GM18505 (cell line): ENCODE results near the gene KLHL22.

Source experiments
- ATAC-seq: cut with Tn5 transposase; IDR thresholded peaks from one replicate; pipeline ENCODE4 v1.9.1; 2021; ENCODE audit not compliant: unreplicated experiment
- POLR2A ChIP-seq: IDR thresholded peaks from 4 replicates; pipeline ENCODE4 v1.6.1; 2011; ENCODE audit warnings: borderline replicate concordance; ENCODE audit not compliant: insufficient read depth, insufficient read length; ENCODE audit errors: extremely low read depth

The KLHL22 gene

DNA sequence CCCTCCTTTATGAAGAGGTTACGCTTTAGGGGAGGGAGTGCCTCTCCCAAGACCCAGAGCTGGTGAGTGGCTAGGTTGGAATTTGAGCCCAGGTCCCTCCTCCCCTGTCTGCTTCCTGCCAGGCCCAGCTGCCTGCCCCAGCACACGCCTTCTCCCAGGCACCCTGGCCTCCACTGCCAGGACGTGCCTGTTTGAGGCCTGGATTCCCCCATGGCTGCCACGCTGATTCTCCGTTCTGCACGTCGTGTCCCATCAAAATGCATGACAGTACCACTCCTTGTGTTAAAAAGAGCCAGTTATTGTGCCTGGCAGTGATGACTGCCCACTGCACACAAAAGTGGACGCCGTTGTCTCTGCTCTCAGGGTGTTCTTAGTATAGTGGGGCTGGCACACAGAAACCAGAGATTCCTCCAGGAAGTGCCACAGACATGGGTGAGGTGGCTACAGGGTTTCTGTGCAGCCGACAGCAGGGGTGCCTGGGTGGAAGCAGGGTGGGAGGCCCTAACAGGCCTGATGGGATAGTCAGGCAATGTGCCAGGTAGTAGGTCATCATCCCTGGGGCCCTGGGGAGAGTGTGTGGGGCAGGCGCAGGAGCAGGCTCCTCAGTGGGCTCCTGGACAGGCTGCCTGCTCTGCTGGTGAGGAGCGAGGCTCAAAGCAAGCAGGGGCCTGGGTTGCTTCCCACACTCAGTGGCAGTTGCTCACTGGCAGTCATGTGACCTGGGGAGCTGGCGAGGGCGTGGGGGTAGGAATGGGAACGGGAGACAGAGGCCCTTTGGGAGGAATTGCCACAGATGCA is 36.0 kb upstream of the KLHL22 start:
- no peak for ATAC-seq
- TF ChIP-seq POLR2A: no peak

DNA sequence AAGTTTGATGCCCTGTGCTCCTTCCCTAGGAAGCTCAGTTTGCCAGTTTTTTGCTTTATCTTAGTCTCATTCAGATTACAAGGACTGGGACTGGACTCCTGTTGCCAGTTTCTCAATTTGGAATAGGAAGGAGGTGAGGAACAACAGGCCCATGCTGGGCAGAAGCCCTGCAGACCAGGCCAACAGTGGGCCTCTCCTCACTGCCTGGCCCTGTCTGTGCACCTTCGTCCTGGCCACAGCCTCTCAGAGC is 35.5 kb upstream of the KLHL22 start:
- ATAC-seq: no peak
- no peak for TF ChIP-seq POLR2A

GRCh38 chr22:20530368-20531153 is 35.0 kb upstream of the KLHL22 start:
- TF ChIP-seq POLR2A: no peak
- ATAC-seq: no peak

DNA sequence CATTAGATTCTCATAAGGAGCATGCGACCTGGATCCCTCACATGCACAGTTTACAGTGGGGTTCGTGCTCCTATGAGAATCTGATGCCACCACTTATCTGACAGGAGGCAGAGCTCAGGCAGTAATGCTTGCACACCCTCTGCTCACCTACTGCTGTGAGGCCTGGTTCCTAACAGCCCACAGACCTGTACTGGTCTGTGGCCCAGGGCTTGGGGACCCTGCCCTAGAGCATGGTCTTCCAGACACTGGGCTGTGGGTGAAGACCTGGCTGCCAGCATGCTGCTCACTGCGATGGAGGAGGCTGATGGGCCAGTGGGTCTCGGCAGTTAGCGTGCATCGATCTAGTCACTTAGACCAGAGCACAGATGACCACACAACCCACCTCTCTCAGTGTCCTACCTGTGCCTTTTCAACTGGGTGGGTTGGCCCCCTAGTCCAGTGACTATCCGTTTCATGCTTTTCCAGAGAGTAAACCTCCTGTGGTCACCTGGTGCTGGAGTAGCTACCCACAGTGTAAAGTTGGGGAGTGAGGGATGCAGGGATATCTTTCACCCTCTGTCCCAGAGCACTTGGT is 32.9 kb upstream of the KLHL22 start:
- no peak for TF ChIP-seq POLR2A
- no peak for ATAC-seq

GRCh38 chr22:20526628-20527355 is 31.2 kb upstream of the KLHL22 start:
- ATAC-seq: no peak
- no peak for TF ChIP-seq POLR2A

- TF ChIP-seq POLR2A: no peak
- ATAC-seq: no peak
These were observed 30.7 kb upstream of the KLHL22 start for GRCh38 chr22:20526305-20526627.

DNA sequence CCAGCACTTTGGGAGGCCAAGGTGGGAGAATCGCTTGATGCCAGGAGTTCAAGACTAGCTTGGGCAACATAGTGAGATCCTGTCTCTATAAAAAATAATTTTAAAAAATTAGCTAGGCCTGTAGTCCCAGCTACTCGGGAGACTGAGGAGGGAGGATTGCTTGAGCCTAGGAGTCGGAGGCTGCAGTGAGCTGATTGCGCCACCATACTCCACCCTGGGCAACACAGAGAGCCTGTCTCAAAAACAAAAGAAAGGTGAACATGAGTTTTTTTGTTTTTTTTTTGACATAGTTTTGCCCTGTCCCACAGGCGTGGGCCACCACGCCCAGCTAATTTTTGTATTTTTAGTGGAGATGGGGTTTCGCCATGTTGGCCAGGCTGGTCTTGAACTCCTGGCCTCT is 29.5 kb upstream of the KLHL22 start:
- TF ChIP-seq POLR2A: no peak
- no peak for ATAC-seq

- ATAC-seq: no peak
- TF ChIP-seq POLR2A: no peak
These were observed 28.4 kb upstream of the KLHL22 start for GRCh38 chr22:20524004-20524481.

GRCh38 chr22:20523086-20523983 is 27.7 kb upstream of the KLHL22 start:
- TF ChIP-seq POLR2A: no peak
- no peak for ATAC-seq

DNA sequence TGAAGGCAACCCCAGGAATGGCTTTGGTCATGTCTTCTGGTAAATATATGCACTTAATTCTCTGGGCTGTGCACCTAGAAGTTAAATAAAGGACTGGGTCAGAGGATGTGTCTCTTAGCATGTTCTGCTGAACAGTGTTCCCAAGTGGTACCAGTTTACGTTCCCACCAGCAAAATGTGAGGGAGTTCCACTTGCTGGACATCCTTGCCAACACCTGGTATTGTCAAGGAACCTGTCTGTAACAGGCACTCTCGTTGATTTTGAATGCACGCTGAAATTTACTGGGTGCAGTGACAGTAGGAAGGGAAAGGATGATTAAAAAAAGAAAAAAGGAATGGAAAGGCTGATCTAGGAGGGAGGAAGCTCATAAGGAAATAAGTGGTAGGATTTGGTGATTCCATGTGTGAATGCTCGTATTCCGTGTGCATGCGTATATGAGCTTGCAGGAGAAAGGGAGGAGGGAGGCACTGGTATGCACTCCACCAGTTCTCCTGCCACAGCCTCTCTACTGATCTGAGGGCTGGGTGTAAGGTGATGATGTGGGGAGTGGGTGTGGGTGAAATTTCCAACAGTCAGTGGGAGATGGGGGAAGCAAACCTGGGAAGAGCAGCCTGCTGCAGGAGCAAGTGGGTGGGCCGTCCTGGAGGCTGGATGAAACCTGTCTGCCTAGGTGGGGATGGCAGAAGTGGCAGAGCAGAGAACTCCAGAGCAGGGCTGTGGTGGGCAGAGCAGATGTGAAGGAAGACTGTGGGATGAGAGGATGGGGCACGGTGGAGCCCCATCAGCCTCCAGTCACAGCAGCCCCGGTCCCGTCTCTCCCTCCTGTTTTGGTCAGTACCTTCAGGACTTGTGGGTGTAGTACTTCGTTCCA is 26.8 kb upstream of the KLHL22 start:
- no peak for ATAC-seq
- no peak for TF ChIP-seq POLR2A

DNA sequence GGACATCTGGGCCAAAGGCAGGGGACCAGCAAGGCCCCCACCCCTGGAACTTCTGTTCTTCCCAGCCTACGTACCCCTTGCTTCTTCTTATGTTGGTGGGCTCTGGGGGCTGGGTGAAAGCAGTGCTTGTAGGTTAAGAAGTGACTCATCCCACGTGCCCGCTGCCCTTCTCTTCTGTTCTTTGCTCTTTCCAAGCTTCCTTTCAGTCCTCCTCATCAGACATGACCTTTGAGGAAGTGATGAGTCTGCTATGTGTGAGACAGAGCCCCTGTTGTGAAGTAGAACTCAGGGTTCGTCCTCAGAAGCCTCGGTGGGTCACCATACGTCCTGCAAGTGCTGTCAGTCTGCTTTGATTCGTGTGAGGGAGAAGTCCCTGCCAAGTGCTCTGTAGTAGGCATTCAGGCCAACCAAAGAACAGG is 24.5 kb upstream of the KLHL22 start:
- ATAC-seq: no peak
- TF ChIP-seq POLR2A: no peak

DNA sequence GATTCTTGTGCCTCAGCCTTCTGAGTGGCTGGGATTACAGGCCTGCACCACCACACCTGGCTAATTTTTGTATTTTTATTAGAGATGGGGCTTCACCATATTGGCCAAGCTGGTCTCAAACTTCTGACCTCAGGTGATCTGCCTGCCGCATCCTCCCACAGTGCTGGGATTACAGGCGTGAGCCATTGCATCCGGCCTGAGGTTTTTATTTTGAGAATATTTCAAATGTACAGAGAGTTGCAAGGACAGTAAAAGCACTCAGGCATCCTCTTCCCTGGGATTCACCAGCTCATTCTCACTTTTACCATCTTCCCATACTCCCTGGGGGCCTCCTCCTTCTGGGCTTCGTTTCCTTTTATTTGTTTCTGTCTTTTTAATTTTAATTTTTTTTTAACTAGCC is 24.0 kb upstream of the KLHL22 start:
- no peak for TF ChIP-seq POLR2A
- ATAC-seq: no peak
